HG03175 (cell line): ENCODE results near the gene ME1.

Experiments
- ATAC-seq: cut with Tn5 transposase; IDR thresholded peaks from one replicate; pipeline ENCODE4 v1.9.1; 2021; ENCODE audit warnings: mild to moderate bottlenecking, moderate library complexity; ENCODE audit not compliant: unreplicated experiment

The ME1 gene

DNA sequence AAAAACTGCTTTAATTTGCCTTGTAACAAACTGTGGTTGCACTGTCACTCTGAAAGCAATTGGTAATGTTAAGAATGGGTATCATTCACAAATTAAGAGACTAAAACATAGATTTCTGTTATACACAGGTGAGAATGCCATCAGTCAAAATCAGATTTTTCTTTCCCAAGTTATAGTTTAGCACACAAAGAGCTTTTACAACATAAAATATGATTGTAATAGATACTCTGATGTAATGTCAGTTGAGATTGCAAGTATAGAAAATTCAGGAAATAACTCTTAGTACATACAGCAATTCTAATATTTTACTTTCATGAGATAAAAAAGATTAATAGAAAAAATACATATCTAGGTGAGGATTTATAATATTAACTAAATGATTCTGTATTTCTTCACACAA lies 2.3 kb upstream of the ME1 start:
- ATAC-seq: no peak

DNA sequence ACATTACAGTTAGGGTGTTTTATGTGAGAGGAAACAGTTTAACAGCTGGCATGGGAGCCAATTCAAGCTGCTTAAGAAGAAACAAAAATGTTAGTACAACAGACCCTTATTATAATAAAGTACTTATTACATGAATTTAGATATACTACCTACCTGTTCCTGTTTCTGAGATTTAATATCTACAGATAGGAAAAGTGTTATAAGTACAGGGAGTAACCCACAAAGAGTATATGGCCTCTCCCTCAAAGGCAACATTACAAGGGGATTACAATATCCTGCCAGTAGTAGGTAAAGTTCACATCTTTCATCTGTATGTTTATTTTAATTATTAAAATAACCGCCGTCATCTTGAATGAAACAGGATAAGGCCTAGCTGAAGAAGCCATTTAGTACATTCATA lies 1.8 kb upstream of the ME1 start:
- no peak for ATAC-seq

DNA sequence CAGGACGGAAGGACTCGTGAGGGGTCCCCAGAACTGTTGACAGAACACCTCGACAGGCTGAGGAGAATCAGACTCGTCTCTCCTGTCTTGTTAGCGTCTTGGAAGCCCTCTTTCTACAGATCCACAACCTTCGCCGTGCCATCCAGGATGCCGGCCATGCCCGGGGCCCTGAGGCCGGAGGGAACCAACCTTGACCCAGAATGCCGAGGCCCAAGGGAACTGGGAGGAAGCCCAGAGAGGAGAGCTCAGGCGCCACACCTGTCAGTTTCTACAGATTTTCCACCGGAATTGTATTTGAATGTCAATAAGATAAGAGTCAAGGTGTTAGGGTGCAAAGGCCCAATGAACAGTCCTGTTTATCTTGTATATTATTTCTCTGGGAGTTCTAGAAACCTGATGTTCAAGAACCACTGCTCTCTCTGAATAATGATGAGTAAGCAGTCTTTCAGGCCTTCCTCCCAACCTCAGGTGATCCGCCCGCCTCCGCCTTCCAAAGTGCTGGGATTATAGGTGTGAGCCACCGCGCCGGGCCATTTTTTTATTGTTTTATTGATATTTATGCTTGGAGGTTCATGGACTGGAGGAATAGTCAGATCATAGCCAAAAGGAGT lies 799 bp upstream of the ME1 start:
- no peak for ATAC-seq

DNA sequence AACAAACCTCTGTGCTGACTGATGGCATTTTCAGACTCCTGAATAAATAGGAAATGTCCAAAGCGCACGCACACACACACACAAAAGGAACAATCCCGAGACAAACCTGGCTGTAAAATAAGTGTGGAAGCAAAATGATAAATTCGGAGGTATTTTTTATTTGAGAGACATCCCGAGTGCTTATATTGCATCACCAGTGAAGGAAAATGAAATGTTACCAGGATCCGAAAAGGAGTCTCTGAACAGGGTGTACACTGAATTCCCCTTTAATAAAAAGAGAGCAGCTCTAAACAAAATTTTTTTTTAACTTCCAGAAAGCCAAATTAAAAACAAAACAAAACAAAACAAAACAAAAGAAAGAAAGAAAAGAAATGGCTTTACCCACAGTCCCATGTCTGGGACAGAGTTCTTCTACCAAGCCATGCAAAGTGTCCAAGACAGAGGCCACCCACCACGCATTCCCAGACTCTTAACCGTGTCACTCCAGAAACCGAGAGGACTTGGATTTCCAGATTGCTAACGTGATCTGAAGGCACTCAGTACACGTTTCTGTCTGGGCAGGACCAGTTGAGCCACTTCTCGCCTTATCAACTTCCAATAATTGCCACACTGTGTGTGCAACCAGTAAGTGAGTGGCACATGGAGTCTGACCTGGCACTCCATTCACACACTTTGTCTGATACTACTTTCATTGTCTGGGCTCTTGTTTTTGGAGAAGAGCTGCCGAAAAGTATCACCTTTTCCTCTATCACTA lies 817 bp downstream of the ME1 start:
- ATAC-seq: peak; percentile 4

DNA sequence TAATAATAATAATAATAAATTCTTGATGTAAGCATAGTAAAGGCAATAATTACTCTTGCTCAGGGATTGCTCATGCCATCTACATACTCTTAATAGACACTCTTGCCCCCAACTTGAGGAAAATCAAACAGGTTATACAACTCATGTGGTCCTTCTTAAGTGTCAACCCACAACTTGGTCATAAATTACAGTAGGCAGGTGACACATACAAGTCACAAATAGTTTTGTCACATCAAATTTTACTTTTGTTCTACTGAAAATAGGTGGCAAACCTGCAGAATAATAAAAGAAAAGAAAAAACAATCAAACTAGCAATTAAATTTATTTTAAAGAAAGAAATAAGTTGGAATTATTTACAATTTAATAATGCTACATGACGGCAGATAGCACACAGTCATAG lies 1.6 kb downstream of the ME1 start:
- ATAC-seq: no peak

DNA sequence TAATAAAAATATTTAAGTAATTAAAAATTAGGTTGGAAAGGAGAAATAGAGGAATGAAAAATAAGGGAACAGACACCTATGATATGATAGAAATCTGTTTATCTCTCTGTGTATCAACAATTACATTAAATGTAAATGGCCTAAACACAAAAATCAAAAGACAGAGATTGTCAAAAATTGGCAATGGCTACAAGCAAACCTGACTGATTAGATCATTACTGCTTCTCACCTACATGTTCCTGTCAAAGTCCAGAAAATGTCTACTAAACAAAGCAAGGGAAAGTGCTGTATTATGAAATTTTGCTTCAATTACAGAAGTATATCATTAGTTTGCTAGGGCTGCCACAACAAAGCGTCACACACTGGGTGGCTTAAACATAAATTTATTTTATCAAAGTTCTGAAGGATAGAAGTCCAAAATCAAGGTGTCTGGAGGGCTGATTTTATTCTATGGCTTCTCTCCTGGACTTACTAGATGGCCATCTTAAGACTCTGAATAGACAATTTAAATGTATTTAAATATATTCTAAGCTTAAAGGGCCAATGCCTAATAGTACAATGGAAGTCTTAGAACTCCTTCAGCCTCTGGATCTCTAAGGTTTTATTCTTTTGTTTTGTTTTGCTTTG lies 6.3 kb downstream of the ME1 start:
- no peak for ATAC-seq

DNA sequence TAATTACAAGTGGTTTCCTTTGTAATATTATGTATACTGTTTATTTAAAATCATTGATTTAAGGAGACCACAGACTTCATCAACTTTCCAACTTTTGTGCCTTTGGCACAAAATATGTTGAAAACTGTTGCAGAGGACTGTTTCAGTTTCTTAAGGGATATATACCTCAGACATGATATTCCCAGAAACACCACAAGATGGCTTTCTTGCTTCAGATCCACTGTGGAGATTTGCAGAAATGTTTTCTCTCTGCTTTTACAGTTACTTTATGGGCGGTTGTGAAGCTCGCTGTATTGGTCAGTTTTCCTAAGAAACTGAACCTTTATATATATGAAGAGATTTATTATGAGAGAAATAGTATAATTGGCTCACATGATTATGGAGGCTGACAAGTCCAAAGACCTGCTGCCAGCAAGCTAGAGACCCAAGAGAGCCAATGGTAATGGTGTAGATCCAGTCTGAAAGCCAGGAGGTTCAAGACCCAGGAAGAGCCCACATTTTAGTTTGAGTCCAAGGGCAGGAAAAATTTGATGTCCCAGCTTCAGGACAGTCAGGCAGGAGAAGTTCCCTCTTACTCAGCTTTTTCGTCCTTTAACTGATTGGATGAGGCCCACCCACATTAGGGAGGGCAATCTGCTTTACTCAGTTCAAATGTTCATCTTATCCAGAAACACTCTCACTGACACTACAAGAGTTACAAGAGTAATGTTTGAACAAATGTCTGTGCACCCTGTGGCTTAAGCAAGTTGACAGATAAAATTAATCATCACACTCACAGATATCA lies 12.8 kb downstream of the ME1 start:
- ATAC-seq: no peak

DNA sequence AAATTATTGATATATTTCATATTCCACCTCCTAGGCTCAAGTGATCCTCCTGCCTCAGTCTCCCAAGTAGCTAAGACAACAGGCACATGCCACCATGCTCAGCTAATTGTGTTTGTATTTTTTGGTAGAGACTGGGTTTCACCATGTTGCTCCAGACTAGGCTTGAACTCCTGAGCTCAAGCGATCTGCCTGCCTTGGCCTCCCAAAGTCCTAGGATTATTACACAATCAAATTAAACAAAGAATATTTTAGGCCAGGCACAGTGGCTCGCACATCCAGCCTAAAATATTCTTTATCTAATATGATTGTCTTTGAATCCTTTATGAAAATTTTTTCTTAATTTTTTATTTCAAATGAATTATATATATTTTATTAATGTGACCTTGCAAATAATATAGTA lies 17.8 kb downstream of the ME1 start:
- no peak for ATAC-seq

DNA sequence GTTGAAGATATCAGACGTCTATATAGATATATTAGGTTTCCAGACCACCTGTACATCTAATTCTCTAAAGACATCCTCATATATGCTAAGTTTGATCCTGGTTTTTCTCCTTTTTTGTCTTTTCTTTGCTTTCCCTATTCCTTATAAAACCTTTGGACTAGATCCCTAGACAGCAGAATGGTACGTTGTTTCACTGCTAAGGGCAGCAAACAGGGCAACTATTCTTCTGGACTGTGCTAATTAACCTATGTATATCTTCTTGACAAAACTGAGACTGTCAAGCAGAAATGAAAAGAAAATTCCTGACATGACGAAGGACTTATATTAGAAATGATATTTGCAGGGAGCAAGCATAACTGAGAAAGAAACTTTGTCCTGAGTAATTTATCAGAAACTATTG lies 19.1 kb downstream of the ME1 start:
- ATAC-seq: no peak

DNA sequence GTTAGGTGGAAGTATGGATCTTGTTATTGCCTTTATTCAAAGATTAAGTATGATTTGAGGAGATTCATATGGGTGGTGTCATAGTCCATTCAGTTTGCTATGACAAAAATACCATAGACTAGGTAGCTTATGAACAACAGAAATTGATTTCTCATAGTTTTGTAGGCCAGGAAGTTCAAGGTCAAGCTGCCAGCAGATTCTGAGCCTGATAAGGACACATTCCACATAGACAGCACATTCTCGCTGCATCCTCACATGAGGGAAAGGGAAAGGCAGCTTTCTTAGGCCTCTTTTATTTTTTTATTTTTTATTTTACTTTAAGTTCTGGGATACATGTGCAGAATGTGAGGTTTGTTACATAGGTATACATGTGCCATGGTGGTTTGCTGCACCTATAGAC lies 27.7 kb downstream of the ME1 start:
- ATAC-seq: no peak

DNA sequence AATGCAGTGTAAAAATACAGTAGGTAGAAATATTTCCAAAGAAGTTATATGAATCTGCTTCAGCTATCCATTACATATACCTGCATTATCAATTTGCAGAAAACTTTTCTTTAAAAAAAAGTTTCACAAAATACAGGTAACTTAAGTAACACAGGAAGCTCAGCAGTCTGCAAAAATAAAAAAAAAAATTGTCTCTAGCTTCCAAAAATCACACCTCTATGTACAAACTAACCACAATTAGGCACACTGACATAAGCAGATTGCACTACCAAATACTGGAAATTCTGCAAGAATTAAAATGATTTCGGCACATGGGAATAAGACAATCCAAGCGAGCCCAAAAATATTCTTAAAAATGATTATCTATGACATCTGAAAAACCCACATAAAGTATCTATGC lies 41.2 kb downstream of the ME1 start:
- no peak for ATAC-seq

DNA sequence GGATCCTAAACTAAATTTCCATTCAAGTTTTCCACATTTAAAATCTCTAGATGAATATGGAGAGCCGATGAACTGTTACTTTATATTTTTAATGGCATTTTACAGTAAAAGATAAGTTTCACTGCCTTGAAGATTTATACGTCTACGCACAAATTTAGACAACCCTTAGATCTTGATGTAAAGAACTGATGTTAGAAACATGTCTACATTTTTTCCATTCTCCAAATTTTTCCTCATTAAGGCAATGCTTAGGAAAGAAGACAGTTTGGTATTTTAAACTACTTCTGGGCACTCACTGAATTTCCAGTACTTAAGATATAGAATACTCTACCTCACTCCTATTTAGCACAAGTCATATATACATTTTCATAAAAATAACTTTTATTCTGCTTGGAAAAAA lies 45.4 kb downstream of the ME1 start:
- no peak for ATAC-seq

DNA sequence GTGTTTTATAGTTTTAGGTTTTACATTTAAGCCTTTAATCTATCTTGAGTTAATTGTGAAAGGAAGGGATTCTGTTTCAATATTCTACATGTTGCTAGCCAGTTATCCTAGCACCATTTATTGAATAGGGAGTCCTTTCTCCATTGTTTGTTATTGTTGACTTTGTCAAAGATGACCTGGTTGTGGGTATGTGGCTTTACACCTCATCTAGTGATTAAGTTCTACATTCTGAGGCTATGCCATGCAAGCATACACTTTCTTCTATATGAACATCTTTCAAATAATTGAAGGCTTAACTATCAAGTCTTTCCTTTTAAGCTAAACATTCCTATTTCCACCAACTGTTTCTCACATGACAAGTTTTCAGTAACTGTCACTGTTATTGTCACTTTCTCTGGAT lies 46.1 kb downstream of the ME1 start:
- ATAC-seq: no peak

DNA sequence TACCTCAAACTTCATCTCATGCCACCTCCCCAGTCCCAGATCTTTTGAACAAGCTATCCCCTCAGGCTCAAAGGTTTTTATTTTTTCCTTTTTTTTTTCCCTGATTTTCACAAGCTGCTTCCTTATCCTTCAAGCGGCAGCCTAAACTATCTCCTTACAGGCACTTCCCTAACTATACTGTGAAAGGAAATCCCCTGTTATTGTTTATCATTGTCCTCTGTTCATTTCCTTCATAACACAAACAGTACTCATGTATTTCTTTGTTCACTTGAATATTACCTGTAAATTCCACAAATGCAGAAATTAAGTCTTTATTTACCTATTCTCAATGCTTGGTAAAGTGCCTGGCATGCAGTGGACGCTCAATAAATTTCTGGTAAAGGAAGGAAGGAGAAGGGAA lies 48.9 kb downstream of the ME1 start:
- ATAC-seq: no peak

DNA sequence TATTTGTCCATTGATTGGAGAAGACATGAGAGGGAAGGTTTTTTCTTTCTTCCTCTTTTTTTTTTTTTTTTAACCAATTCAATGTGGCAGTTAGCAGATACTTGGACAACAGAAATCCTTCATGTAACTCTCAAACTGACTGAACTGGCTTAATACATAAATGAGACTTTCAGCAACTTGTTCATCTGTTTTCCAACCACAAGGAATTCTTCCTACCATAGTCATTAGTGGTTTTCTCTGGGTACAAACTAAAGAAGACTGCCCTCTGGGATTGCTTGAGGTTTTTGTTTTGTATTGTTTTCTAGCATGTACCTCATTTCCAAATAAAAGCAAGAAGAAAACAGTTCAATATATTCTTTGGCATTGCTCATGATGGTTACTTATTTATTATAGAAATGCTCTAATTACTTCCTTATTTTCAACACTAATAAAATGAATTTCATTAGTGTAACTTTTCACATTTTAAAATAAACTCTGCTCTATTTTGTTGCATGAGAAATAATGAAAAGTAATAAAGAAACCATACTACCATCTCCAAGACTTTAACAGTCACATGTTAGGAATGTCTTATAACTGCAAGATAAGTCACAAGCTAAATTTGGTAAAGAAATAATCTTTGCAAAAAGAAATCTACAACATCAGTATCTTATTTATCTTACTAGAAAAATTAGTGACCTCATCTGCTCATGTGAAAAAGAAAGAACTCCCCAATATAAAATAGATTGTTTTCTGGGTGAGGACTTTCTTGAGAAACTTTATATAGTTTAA lies 52.0 kb downstream of the ME1 start:
- no peak for ATAC-seq

DNA sequence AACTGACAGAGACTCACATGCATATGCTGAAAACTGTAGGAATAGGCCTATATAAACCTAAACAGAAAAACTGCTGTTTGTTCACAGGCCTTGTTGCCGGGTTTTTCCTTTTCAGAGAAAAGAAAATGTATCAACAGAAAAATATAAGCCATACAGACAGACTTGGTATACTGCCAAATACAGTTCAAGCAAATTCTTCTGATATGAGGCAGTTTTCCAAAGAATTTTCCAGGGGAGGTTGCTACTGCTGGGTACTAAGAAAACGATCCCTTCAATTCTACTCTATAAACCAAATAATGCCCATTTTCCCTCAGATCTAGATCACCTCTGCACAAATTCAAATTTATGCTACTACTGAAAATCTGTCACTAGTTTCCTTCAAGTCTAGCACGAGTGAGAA lies 59.4 kb downstream of the ME1 start:
- no peak for ATAC-seq

DNA sequence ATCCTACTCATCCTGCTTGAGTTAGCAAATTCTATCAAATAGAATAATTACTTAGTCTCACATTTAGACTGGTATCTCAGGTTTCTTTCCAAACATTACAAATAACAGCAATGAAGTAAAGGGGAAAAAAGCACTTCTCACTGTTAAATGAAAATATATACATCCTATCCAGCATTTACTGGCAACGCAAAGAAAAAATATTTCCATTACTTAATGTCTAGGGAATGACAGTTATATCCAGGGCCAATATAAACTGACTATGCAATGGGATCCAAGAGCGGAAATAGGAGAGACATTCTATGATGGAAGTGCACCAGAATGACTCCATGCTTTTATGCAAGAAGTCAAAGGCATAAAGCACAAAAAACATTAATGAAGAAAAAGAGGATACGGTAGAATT lies 60.3 kb downstream of the ME1 start:
- ATAC-seq: no peak

DNA sequence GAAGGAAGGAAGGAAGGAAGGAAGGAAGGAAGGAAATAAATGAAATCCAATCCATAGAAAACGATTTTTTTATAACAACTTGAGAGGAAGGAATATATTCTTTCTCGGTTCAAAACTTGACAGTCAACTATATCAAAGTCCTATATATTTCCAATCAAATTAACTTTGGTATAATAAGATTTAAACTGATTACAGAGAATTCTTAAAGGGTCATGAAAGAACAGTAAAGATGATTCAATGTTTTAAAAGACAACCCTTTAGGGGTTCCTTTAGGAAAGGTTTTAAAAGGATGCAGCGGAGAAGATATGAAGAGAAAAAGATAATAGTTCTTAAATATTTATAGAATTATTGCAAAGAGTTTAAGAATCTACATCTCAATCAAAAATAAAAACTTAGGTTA lies 61.2 kb downstream of the ME1 start:
- ATAC-seq: no peak

DNA sequence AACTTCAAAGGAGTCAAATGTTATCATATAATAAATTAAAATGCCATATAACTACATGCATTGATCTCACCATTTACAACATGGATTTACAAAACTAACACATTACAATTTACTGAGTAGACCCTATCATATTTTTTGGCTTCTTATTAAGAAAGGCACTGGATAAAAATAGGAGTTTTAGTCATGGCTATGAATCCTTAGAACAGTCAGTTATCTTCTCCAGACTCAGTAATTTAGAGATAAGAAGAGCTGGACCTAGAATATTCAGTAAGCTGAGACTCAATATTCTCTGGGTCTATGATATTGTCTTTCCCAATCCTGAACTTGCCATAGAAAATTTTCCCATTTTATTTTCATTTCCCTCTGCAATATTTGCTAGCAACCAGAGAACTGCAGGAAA lies 62.3 kb downstream of the ME1 start:
- ATAC-seq: no peak

DNA sequence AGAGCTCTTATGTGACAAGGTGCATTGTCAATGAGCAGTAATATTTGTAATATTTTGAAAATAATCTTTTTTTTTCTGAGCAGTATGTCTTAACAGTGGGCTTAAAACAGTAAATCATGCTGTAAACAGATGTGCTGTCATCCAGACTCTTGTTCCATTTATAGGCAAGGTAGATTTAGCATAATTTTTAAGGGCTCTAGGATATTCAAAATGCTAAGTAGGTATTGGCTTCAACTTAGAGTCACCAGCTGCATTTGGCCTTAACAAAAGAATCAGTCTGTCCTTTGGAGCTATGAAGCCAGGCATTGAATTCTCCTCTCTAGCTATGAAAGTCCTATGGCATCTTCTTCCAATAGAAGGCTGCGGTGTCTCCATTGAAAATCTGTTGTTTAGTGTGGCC lies 63.7 kb downstream of the ME1 start:
- ATAC-seq: no peak

DNA sequence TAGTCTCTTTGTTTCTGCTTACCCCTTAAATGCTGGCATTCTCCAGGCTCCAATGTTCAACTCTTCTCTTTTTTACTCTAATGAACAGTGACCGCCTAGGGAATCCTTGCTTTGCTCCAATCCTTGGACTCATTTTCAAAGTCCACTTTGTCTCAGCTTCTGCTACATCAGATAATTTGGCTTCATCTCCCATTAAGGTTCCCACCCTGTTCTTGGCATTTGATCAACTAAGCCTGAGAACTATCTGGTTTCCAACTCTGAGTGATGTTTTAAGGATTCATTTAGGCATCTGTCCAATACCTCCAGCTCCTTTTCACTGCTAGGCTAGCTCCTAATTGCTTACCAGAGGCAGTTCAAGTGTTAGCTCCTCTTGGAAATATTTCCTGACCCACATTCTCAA lies 64.9 kb downstream of the ME1 start:
- ATAC-seq: no peak
